ENCODE results near the gene ZNF487. TPM values are rescaled to one million over a fixed set of nuclear protein-coding genes. Genes with fewer than 3 reads are reported as not detected.

ZNF487 gene
- total and polyA plus RNA-seq, 2 of the 4 experiments (the other 2 are of a cell fraction), result 1.7 to 2.7 TPM

DNA sequence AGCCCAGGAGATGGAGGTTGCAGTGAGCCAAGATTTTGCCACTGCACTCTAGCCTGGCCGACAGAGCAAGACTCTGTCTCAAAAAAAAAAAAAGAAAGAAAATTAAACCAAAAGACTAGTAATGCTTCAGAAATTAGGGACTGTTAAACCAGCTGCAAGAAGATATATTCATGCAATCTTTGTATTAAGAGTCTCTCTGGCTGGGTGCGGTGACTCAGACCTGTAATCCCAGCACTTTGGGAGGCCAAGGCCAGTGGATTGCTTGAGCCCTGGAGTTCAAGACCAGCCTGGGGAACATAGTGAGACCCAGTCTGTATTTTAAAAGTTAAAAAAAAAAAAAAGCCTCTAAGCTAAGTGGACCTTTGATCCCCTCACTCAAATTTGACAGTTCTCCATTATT is 25.4 kb upstream of the ZNF487 start:
- H4K8ac ChIP-seq (ENCODE audit: low read depth in 2 of 2, low read length in 2 of 2), result no peak overlapping the region
- H3K4me3 ChIP-seq (ENCODE audit: insufficient read depth, low read depth, low read length), result no peak overlapping the region
- no peak overlapping the region for H3K4me2 ChIP-seq (ENCODE audit: low read depth, low read length)
- CTCF ChIA-PET, result interaction anchor here (0.6 kb wide), 1 partner anchor 14 kb away, joined by 3 read pairs; no protein-coding TSS in a partner anchor
- H3K9me1 ChIP-seq (ENCODE audit: insufficient read depth, low read length), result no peaks in the 10 kb centered on the region
- no peaks in the 10 kb centered on the region for H3K36me3 ChIP-seq (ENCODE audit: control insufficient read depth, insufficient read depth, low read length)
- no peaks in the 10 kb centered on the region for H3K9me3 ChIP-seq (ENCODE audit: control insufficient read depth, insufficient read depth, low read length)
- no peak overlapping the region for H3K9ac ChIP-seq (ENCODE audit: low read depth, low read length)
- H2BK15ac ChIP-seq (ENCODE audit: low read depth, low read length), result no peak overlapping the region
- no peak for DNase-seq
- H2AK5ac ChIP-seq (ENCODE audit: low read depth, low read length), result no peak overlapping the region
- intact Hi-C loops (cut with micrococcal nuclease), result no loop called here
- no peak overlapping the region for H2BK120ac ChIP-seq (ENCODE audit: low read depth, low read length)
- no peak overlapping the region for H3K23ac ChIP-seq (ENCODE audit: low read depth, low read length)
- POLR2A ChIA-PET (ENCODE audit: unreplicated experiment), result no interaction called here
- H3K27me3 ChIP-seq (ENCODE audit: control insufficient read depth, insufficient read depth, low read length), result no peaks in the 10 kb centered on the region
- H4K91ac ChIP-seq (ENCODE audit: insufficient read depth, low read depth, low read length), result no peak overlapping the region
- no peak overlapping the region for H3K27ac ChIP-seq (ENCODE audit: insufficient read depth, low read length)
- dilution Hi-C loops (cut with HindIII; ENCODE audit: low sequenced_read_pairs, unreplicated experiment), result no loop called here
- H2BK5ac ChIP-seq (ENCODE audit: low read depth, low read length, poor library complexity, severe bottlenecking), result no peak overlapping the region
- H2AFZ ChIP-seq (replicated peaks; ENCODE audit: low read length, poor library complexity), result no peak overlapping the region
- H3K4me1 ChIP-seq (ENCODE audit: control insufficient read depth, insufficient read depth, low read length), result no peaks in the 10 kb centered on the region
- H2BK20ac ChIP-seq (ENCODE audit: low read depth, low read length), result no peak overlapping the region
- H3K18ac ChIP-seq (ENCODE audit: low read depth, low read length), result no peak overlapping the region
- ATAC-seq (ENCODE audit: low read depth), result no peak
- H4K5ac ChIP-seq (ENCODE audit: low read depth, low read length), result no peak overlapping the region
- WGBS, 2 experiments (ENCODE audit: extremely low coverage in 2 of 2, insufficient read length in 1 of 2), result no CpG with 5 or more reads among the region's 2 CpGs
- no peak overlapping the region for H3K14ac ChIP-seq (replicated peaks; ENCODE audit: low read depth, low read length)
- no peak overlapping the region for H3K4ac ChIP-seq (ENCODE audit: low read depth, low read length)
- TF ChIP-seq, protein P1, sequence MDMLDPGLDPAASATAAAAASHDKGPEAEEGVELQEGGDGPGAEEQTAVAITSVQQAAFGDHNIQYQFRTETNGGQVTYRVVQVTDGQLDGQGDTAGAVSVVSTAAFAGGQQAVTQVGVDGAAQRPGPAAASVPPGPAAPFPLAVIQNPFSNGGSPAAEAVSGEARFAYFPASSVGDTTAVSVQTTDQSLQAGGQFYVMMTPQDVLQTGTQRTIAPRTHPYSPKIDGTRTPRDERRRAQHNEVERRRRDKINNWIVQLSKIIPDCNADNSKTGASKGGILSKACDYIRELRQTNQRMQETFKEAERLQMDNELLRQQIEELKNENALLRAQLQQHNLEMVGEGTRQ (IDR thresholded peaks at IDR 0.05; ENCODE audit: low read depth, low read length), result no peak
- no peak for TF ChIP-seq SMC3 (IDR thresholded peaks at IDR 0.05; ENCODE audit: low read depth, low read length)
- TF ChIP-seq FOS (IDR thresholded peaks at IDR 0.05; ENCODE audit: low read depth, low read length), result no peak
- no peak for TF ChIP-seq CEBPB (IDR thresholded peaks at IDR 0.05; ENCODE audit: low read depth, low read length)
- no peak for TF ChIP-seq MXI1 (IDR thresholded peaks at IDR 0.05; ENCODE audit: borderline replicate concordance, low read depth, low read length)
- no peak for TF ChIP-seq RCOR1 (IDR thresholded peaks at IDR 0.05; ENCODE audit: insufficient replicate concordance, low read length)
- TF ChIP-seq POLR2A (IDR thresholded peaks at IDR 0.05; ENCODE audit: low read depth, low read length), result no peak
- TF ChIP-seq RAD21 (IDR thresholded peaks at IDR 0.05; ENCODE audit: low read length), result no peak
- TF ChIP-seq MAZ (IDR thresholded peaks at IDR 0.05; ENCODE audit: borderline replicate concordance, low read depth, low read length), result no peak
- no peak for TF ChIP-seq CHD1 (IDR thresholded peaks at IDR 0.05; ENCODE audit: low read depth, low read length)
- no peak for TF ChIP-seq NFE2L2 (IDR thresholded peaks at IDR 0.05; ENCODE audit: low read depth, low read length)
- TF ChIP-seq, protein P2, sequence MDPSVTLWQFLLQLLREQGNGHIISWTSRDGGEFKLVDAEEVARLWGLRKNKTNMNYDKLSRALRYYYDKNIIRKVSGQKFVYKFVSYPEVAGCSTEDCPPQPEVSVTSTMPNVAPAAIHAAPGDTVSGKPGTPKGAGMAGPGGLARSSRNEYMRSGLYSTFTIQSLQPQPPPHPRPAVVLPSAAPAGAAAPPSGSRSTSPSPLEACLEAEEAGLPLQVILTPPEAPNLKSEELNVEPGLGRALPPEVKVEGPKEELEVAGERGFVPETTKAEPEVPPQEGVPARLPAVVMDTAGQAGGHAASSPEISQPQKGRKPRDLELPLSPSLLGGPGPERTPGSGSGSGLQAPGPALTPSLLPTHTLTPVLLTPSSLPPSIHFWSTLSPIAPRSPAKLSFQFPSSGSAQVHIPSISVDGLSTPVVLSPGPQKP (IDR thresholded peaks at IDR 0.05; ENCODE audit: borderline replicate concordance, low read depth, low read length), result no peak
- no peak for TF ChIP-seq MAFK (IDR thresholded peaks at IDR 0.05; ENCODE audit: low read depth, low read length)
- no peak for TF ChIP-seq BHLHE40 (IDR thresholded peaks at IDR 0.05; ENCODE audit: low read depth, low read length)
- TF ChIP-seq CTCF (conservative IDR thresholded peaks at IDR 0.05; ENCODE audit: low read depth, low read length), result no peak
- TF ChIP-seq RFX5 (IDR thresholded peaks at IDR 0.05; ENCODE audit: low read depth, low read length), result no peak
- H4K20me1 ChIP-seq (ENCODE audit: insufficient read depth, low read length), result peaks cover 19% of the 10 kb centered on the region
- no peak overlapping the region for H3K56ac ChIP-seq (ENCODE audit: extremely low read depth, insufficient read depth, low read length)
- in situ Hi-C loops (cut with MboI; ENCODE audit: low sequenced_read_pairs), result loop anchor here (25.0 kb wide), 1 partner anchor 1576 kb away; the partner anchor contains the start of gene DEPP1
- H3K79me1 ChIP-seq (ENCODE audit: low read depth in 1 of 2, low read length in 2 of 2), result peaks cover 4 to 18% of the 10 kb centered on the region in 2 experiments; a peak in 2 of 4 replicates
- no peak overlapping the region for H2AK9ac ChIP-seq (replicated peaks; ENCODE audit: low read depth, low read length, poor library complexity)
- no TSS peak for BruUV-seq (replicated peaks)

All from IMR-90 (cell line).